GM12878 (cell line): ENCODE results near the gene NFATC3. TPM values are rescaled to one million over a fixed set of nuclear protein-coding genes. Genes with fewer than 3 reads are reported as not detected.

ENCODE experiments used
- ATF7 ChIP-seq: fragments of 450-650 bp; IDR thresholded peaks from 2 replicates; pipeline ENCODE4 v1.6.1; 2016; ENCODE audit warnings: low read depth, mild to moderate bottlenecking
- BCL11A ChIP-seq: IDR thresholded peaks from 2 replicates; pipeline ENCODE4 v1.6.1; 2011; ENCODE audit warnings: low read depth, low read length
- CHD2 ChIP-seq: IDR thresholded peaks from 2 replicates; pipeline ENCODE4 v1.6.1; 2011; ENCODE audit warnings: low read depth, low read length, improper control_type of control experiment, borderline replicate concordance
- HDGF ChIP-seq: fragments of 450-650 bp; IDR thresholded peaks from 2 replicates; pipeline ENCODE4 v1.6.1; 2016; ENCODE audit warnings: antibody characterized with exemption
- IKZF2 ChIP-seq, 2 experiments: fragments of 450-650 bp; IDR thresholded peaks; 2 replicates each; pipeline ENCODE4 v1.6.1; 2017; ENCODE audit warnings: mild to moderate bottlenecking in 2 of 2, moderate library complexity in 2 of 2
- KLF5 ChIP-seq: fragments of 450-650 bp; IDR thresholded peaks from 2 replicates; pipeline ENCODE4 v1.6.1; 2014; ENCODE audit warnings: mild to moderate bottlenecking; ENCODE audit not compliant: partially characterized antibody
- MAX ChIP-seq: IDR thresholded peaks from 2 replicates; pipeline ENCODE4 v1.6.1; 2012; ENCODE audit warnings: low read depth, low read length, improper control_type of control experiment
- MEF2A ChIP-seq: IDR thresholded peaks from 2 replicates; pipeline ENCODE4 v1.6.1; 2011; ENCODE audit warnings: low read depth, mild to moderate bottlenecking, low read length, moderate library complexity; ENCODE audit not compliant: insufficient read depth
- MLLT1 ChIP-seq: fragments of 450-650 bp; IDR thresholded peaks from 2 replicates; pipeline ENCODE4 v1.6.1; 2016; ENCODE audit warnings: mild to moderate bottlenecking
- MXI1 ChIP-seq: fragments of 150-350 bp; IDR thresholded peaks from 2 replicates; pipeline ENCODE4 v1.6.1; 2011; ENCODE audit warnings: low read depth, mild to moderate bottlenecking, inconsistent platforms, low read length, improper control_type of control experiment
- NBN ChIP-seq: fragments of 450-650 bp; IDR thresholded peaks from 2 replicates; pipeline ENCODE4 v1.6.1; 2016
- POU2F2 ChIP-seq: IDR thresholded peaks from 3 replicates; pipeline ENCODE4 v1.6.1; 2011; ENCODE audit warnings: low read depth, mild to moderate bottlenecking, low read length, borderline replicate concordance
- RAD51 ChIP-seq: fragments of 450-650 bp; IDR thresholded peaks from 2 replicates; pipeline ENCODE4 v1.6.1; 2016; ENCODE audit warnings: moderate library complexity, mild to moderate bottlenecking, inconsistent platforms
- RCOR1 ChIP-seq: conservative IDR thresholded peaks from 2 replicates; pipeline ENCODE4 v1.6.1; 2012; ENCODE audit warnings: low read depth, low read length, improper control_type of control experiment
- SP1 ChIP-seq: IDR thresholded peaks from one replicate; pipeline ENCODE4 v1.6.1; 2011; ENCODE audit warnings: low read depth, low read length
- SRF ChIP-seq, 2 experiments: IDR thresholded peaks; 2 replicates each; pipeline ENCODE4 v1.6.1; 2011; ENCODE audit warnings: low read depth in 2 of 2, low read length in 2 of 2, mild to moderate bottlenecking in 1 of 2, moderate library complexity in 1 of 2
- SUPT20H ChIP-seq: IDR thresholded peaks from 2 replicates; pipeline ENCODE4 v1.6.1; 2011; ENCODE audit warnings: low read depth, mild to moderate bottlenecking, low read length, moderate library complexity, borderline replicate concordance; ENCODE audit not compliant: control insufficient read depth
- TBL1XR1 ChIP-seq: IDR thresholded peaks from 2 replicates; pipeline ENCODE4 v1.6.1; 2012; ENCODE audit warnings: low read depth, low read length, improper control_type of control experiment
- TCF12 ChIP-seq: IDR thresholded peaks from 2 replicates; pipeline ENCODE4 v1.6.1; 2011; ENCODE audit warnings: low read depth, mild to moderate bottlenecking, low read length
- YY1 ChIP-seq: IDR thresholded peaks from 2 replicates; pipeline ENCODE4 v1.6.1; 2011; ENCODE audit warnings: low read depth, mild to moderate bottlenecking, low read length
- polyA plus RNA-seq, 11 experiments: library from polyadenylated mRNA; depleted of rRNA in 4 of 11; unstranded in 6 of 11; stranded (reverse) in 5 of 11; fragments of >200 nt; fragmentation: Nextera tagmentation in 4 of 11; fragmentation: Illumina TruSeq in 1 of 11; extraction: Ambion mirVana in 4 of 11; extraction: Trizol in 1 of 11; gene quantifications; 1 replicate in 1 of 11; 2 replicates in 10 of 11; pipeline versions ENCODE4 v1.2.1 to v1.2.3, GENCODE V29; 2011 to 2016; ENCODE audit warnings: inconsistent platforms in 2 of 11, missing spikeins in 2 of 11, low read depth in 1 of 11
- total RNA-seq, 4 experiments: library from RNA; depleted of rRNA in 3 of 4; stranded (reverse); fragments of >200 nt in 3 of 4; fragmentation: Illumina TruSeq in 1 of 4; extraction: Trizol in 1 of 4; gene quantifications; 2 replicates each; pipeline versions ENCODE4 v1.2.1 to v1.2.3, GENCODE V29; 2013 to 2021

Gene NFATC3
- total and polyA plus RNA-seq, 10 of the 15 experiments (the other 5 are each of a cell fraction or from before 2014, with no cell fraction given), result 4.2 to 37.6 (median 24.9) TPM

GRCh38 chr16:68074850-68075555, 10.2 kb upstream of the NFATC3 start (continued):
- TF ChIP-seq ATF7 (0 out of 2 replicates have a peak, but pooled peaks have one; percentile 58), MAX (peak; percentile 78), SUPT20H (no peak), HDGF (0 out of 2 replicates have a peak, but pooled peaks have one; percentile 70), KLF5 (peak; percentile 21), RCOR1 (peak; percentile 81; the same call in 1 of the 2 replicates), NBN (peak; percentile 91), SRF (IDR thresholded peaks at IDR 0.05; ENCODE audit: low read depth in 2 of 2, low read length in 2 of 2) (no peak), BCL11A (peak; percentile 85), TBL1XR1 (peak; percentile 84), MXI1 (peak; percentile 56), IKZF2 (IDR thresholded peaks at IDR 0.05) (peak; percentile 89), POU2F2 (peak; percentile 69; the same call in 1 of the 3 replicates), RAD51 (peak; percentile 71; the same call in 1 of the 2 replicates), SP1 (peak; percentile 79), CHD2 (peak; percentile 67; the same call in 1 of the 2 replicates), TCF12 (peak; percentile 98), YY1 (peak; percentile 7; the same call in 1 of the 2 replicates), MEF2A (0 out of 2 replicates have a peak, but pooled peaks have one; percentile 42), MLLT1 (peak; percentile 93)
- TF ChIP-seq, all 136 proteins: peak for 58
